Medulla oblongata (tissue), 1 donor: ENCODE data around the gene BLM.
"Not testable (repeated sequence)": the region's sequence is repeated elsewhere in the genome, so short reads cannot be mapped to it uniquely, and the experiment has no call there.

Experiments used
- DNase-seq: peaks from one replicate; pipeline ENCODE4 v3.0.0-alpha.2; 2015; ENCODE audit errors: extremely low spot score

Gene BLM

DNA sequence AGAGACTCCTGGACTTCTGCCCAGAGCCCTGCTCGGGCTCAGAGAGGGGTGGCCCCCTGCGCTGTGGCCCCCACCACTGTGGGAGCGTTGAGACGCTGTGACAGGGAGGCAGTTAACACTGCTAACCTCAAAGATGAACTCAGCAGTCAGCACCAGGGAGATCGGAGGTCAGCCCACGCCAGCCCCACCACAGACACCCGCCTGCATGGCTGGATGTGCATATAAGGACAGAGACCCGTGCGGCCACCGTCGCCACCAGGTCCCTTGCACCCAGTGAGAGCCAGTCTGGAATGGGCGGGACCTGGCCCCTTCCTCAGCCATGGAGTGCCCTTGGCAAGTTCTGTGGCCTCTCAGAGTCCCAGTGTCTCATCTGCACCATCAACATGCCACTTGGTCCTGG lies 102.7 kb downstream of the BLM start:
- no peak for DNase-seq

DNA sequence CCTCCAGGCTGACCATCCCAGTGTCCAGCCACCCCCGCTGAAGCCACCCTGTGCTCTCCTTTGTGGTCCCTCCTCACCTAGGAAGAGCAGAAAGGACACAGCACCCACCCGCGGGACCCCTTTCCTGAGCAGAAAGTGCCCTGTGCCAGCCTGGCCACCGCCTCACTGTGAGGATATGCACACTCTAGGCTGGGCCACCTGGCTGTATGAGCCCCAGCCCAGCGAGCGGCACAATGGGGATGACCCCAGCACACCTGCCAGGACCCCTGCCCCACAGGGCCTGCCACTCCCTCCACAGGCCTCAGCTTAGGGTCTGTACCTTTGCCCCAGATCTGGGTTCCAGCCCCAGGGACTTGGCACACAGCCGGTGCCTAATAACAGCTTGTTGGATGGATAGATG lies 103.3 kb downstream of the BLM start:
- no peak for DNase-seq

DNA sequence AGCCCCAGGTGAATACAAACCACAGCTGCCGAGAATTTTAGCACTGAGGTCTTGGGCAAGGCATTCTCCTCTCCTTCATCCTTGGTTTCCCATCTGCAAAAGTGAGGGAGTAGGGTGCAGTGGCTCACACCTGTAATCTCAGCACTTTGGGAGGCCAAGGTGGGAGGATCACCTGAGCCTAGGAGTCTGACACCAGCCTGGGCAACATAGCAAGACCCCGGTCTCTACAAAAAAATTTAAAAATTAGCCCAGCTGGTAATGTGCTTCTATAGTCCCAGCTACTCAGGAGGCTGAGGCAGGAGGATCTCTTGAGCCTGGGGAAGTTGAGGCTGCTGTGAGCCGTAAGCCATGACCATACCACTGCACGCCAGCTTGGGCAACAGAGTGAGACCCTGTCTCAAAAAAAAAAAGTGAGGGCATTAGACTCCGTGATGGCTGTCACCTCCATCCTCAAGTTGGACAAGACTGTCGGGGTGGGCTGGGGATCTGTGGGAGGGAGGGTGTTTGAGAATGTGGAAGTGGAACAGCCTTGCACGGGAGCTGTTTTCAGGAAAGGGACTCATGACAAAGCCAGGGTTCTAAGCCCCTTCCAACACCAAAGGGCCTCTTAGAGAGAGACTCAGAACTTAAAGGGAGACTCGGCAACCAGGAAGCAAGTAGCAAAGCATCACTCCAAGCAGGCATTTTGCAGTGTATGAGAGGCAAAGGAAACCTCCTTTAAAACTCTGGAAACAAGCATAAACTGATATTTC lies 105.2 kb downstream of the BLM start:
- no peak for DNase-seq

DNA sequence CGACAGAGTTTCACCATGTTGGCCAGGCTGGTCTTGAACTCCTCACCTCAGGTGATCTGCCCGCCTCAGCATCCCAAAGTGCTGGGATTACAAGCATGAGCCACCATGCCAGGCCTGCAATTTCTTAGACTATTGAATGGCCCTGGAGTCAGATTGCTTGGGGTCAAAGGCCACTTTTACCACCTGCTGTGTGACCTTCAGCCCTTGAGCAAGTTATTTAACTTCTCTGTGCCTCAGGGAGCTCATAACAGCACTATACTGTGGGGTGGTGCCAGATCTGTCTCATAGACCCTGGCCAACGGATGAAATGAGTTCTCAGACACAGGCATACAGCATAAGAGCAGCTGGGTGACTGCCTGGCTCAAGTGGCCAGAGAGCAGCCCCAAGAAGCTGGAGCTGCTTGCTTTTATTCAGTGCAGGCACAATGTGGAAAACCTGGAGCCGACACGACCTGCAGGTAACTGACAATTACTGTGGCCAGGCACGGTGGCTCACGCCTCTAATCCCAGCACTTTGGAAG lies 106.4 kb downstream of the BLM start:
- no peak for DNase-seq

DNA sequence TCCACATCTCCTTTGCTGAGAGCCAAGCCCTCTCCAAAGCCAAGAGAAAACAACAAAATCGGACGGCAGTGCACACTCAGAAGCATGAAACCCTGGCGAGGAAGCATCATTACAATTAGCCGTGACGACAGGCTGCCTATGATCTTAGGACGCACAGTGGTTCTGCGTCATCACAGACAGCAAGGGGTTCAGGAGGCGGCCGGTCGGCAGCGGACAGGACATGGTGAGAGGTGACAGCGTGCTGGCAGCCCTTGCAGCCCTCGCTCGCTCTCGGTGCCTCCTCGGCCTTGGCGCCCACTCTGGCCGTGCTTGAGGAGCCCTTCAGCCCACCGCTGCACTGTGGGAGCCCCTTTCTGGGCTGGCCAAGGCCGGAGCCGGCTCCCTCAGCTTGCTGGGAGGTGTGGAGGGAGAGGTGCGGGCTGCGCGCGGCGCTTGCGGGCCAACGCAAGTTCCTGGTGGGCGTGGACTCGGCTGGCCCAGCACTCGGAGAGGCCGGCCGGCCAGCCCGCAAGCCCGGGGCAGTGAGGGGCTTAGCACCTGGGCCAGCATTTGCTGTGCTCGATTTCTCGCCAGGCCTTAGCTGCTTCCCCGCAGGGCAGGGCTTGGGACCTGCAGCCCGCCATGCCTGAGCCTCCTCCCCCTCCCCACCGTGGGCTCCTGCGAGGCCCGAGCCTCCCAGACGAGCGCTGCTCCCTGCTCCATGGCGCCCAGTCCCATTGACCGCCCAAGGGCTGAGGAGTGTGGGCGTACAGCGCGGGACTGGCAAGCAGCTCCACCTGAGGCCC lies 108.2 kb downstream of the BLM start:
- DNase-seq, result not testable (repeated sequence)

DNA sequence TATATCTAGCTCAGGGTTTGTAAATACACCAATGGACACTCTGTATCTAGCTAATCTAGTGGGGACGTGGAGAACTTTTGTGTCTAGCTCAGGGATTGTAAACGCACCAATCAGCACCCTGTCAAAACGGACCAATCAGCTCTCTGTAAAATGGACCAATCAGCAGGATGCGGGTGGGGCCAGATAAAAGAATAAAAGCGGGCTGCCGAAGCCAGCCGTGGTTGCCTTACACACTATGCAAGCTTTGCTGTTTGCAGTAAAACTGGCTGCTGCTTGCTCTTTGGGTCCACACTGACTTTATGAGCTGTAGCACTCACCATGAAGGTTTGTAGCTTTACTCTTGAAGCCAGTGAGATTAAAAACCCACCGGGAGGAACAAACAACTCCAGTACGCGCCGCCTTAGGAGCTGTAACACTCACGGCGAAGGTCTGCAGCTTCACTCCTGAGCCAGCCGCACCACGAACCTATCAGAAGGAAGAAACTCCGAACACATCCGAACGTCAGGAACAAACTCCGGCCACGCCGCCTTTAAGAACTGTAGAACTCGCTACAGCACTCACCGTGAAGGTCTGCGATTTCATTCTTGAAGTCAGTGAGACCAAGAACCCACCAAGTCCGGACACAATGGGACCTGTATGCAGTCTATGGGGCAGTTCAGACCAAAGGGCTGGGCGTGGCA lies 109.2 kb downstream of the BLM start:
- DNase-seq, result not testable (repeated sequence)

DNA sequence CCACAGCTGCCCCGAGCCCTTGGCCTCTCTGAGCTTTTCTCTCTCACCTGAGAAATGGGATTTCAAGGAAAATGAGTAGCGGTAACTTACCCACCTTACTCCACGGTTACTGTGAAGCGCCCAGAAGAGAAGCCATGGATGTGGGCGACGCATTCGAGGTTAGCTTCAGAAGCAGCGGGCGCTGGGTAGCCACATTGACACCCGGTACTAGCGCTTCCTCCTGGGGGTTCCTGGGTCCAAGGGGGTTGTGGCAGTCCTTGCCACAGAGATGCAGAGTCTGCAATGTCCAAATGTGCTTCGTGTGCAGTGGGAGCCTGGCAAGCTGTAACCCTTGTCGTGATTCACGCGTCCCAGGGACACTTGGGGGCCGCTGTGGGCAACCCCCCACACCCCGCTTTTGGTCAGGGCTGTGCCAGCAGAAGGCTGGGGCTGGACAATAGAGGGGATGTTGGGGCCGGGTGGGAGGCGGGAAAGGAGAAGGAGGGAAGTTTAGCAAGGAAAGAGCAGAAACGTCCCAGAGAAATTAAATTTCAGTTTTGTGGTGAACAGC lies 109.8 kb downstream of the BLM start:
- no peak for DNase-seq

DNA sequence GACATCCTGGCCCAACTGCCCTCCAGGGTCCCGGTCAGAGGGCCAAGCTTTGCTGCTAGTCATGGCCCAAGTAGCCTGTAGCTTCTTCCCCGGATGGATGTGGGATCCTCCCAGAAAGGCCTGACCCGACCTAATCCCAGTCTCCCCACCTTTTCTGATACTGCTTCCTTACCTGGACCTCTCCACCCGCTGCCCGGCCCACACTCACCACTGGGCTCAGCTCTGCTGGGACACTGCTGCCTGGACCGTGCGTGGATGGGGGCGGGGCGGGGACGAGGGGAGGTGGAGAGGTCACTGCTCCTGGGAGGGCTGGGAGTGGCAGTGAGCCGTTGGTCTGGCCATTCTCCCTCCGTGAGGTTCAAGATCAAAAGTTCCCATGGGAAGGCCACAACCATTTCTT lies 111.0 kb downstream of the BLM start:
- DNase-seq, result no peak

DNA sequence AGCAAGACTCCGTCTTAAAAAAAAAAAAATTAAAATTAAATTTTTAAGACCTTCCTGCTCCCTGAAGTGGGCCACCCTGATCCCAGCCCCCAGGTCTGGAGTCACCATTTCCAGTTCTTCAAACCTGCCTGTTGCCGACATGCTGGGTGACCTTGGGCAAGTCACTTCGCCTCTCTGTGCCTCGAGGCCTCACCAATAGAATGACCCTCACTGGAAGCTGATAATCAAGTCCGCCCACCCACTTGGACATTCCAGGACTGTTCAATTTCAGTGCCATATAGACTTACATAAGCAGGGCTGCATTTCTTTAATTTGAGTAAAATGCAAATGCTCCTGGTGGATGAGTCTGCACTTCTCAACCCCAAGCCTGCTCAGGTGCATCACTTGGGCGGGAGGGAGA lies 112.0 kb downstream of the BLM start:
- no peak for DNase-seq

DNA sequence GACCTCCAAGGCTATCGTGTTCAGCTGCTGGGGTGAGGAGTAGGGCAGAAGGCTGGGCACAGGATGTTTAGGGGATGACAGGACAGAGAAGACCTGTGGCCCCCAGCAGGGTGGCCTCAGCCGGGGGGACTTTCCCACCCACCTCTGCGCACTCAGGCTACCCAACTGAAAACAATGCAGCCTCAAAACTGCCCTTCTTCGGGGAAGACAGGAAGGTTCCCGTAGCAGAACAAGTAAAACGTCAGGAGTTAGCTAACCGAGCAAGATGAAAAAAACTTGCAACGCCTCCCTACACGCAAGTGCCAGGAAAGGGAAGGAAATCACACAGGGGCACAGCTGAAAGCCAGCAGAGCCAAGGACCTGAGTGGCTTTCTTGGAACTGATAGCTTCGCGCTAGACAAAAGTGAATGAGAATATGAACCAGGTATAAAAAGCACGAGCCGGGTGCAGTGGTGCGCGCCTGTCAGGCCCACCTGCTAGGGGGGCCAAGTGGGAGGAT lies 112.8 kb downstream of the BLM start:
- peak; percentile 44 for DNase-seq

DNA sequence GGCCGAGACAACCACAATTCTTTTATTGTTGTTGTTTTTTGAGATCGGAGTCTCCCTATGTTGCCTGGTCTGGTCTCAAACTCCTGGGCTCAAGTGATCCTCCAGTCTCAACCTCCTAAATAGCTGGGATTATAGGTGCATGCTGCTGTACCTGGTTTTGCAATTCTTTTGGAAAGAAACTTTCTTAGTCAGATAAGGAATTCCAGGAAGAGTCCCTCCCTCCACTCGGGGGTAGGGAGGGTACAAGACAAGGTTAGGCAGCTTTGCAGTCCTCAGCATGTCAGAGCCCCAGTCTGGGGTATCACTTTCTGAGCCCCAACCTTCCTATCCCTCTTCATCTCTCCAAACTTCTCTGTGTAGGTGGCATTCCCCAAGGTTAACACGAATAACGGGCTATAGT lies 117.5 kb downstream of the BLM start:
- no peak for DNase-seq

DNA sequence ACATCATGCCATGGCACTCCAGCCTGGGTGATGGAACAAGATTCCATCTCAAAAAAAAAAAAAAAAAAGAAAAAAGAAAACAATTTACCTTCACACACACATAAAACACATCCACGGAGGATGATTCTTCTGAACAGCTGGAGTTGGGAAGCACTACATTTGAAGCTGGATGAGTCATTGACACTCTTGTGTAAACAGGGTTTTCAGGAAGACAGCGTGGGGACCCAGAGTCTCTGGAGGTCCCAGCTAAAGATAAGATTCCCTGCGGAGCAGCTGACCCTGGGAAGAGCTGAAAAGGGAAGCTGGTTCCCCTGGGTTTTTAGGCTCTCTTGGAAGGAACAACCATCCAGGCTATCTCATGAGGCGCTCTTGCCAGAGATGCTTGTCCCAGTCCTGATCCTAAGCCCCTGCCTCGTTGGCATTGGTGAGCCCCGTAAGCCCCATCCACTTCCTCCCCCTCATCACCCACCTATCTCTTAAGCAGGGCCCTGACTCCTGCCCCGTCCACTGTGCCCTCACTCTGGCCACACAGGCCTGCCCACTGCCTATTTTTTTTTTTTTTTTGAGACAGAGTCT lies 119.2 kb downstream of the BLM start:
- DNase-seq, result no peak

DNA sequence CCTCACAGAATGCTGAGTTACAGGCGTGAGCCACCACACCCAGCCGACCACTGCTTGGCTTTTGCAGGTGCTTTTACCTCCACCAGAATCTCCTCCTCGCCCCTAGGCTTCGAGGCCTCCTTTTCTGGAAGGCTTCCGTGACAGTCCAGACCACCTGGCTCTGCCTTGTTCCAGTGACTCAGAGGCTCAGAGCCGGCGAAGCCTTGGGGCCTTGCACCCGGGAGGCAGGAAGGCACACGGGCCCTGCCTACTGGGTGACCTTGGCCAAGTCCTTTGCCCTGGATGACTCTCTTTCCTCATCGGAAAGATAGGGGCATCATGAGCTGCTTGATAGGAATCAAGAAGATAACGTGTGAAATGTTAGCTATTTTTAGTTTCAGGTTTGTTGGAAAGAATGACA lies 119.9 kb downstream of the BLM start:
- DNase-seq, result no peak

DNA sequence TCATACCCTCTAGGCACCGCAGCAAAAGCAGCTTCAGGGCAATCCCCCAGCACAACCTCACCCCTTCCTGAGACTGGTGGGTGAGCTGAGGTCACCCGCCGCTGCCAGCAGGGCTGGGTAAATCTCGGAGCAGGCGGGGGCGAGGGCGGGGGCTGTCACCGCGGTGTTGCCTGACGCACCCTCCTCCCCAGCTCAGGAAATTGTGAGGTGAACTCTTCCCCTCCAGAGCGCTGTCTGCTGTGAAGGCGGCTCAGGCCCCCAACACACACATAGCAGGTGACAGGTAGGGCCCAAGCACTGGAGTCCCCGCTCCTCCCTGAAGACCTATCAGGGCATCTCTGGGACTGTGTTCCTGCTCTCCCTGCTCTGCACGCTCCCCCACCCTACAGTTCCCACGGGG lies 121.0 kb downstream of the BLM start:
- DNase-seq, result no peak

DNA sequence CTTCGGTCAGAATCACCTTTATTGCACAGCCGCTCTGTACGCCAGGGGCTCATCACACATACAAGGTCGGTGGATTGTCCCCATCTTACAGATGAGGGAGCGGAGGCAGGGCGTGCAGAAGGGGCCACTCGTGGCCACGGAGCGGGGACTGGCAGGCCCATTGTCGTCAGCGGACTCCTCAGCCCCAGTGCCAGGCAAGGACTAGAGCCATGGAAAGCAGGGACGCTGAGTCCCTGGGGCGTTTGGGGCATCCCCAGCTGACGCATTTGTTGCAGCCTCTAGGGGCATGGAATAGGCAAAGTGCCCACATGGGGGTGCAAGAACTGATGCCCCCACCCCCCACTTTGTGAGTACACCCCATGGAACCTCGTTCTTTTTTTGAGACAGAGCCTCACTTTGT lies 121.4 kb downstream of the BLM start:
- DNase-seq, result no peak

DNA sequence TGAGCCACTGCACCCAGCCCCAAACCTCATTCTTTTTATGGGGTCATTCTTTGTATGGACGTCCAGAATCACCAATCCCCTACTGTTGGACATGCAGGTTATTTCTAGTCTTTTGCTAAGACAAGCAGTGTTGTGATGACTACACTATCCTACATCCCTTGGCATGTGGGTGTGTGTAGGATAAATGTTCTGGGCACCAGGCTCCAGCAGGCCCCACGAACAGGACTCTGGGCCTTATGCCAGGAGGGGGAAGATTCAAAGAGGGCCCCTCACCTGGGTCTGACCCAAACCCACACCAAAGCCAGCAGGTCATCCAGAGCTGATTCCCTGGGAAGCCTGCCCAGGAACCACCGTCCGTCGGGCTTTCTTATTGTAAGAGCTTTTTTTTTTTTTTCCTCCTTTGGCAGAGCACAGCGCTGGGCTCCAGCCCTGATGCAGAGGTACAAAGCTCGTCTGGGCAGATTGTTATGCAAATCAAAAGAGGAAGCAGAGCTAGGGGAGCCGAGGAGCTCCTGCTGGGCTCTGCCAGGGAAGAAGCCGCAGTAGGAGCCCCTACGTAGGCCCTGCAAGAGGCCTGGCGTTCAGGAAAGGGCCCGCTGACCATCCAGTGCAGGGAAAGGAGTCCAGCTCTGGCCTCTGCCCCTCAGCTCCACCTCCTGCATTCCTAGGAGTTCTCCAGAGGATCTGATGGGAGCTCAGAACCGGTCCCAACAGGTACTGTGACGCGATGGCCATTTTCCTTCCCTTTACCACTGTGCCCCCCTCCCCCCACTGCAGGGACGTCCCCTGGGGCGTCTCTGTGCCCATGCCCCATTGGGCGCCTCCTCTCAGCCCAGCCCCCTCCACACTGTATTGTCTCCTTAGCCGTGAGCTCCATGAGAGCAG lies 122.3 kb downstream of the BLM start:
- DNase-seq, result peak; percentile 38

DNA sequence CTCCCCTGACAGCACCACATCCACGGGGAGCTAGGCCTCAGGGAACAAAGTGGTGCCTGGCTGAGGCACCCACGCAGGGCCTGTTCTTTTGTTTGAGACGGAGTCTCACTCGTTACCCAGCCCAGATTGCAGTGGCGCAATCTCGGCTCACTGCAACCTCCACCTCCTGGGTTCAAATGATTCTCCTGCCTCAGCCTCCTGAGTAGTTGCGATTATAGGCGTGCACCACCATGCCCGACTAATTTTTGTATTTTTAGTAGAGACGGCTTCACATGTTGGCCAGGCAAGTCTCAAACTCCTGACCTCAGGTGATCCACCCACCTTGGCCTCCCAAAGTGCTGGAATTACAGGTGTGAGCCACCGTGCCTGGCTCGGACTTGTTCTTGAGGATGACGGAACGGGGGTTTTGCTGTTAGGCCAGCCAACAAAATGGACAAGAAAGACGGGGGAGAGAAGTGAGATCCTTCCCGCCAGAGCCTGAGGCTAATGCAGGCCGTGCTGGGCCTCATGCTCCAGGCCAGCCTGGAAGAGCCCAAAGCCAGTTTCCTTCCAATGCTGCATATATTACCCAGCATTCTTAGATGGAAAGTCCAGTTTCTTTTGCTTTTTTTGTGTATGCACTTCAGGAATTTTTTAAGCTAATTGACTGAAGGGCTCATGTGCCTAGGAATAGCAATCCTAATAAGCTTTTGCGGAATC lies 123.2 kb downstream of the BLM start:
- DNase-seq, result peak; percentile 15

DNA sequence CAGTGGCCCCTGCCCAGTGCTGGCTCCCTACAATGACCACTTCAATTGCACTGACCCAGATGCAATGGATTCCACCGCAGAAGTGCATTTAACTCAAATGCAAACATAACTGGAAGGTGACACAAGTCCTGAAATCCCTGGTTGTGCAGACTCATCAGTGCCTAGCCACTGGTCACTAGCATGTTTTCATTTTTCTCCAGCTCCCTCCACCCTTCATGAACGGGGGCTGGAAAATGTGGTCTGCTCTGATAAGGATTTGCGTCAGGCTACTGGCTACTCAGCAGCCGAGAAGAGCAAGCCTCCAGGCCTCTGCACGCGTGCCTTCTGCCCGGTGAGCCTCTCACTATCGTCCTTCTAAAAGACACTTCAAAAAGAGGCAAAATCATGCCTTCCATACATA lies 123.8 kb downstream of the BLM start:
- DNase-seq, result no peak

DNA sequence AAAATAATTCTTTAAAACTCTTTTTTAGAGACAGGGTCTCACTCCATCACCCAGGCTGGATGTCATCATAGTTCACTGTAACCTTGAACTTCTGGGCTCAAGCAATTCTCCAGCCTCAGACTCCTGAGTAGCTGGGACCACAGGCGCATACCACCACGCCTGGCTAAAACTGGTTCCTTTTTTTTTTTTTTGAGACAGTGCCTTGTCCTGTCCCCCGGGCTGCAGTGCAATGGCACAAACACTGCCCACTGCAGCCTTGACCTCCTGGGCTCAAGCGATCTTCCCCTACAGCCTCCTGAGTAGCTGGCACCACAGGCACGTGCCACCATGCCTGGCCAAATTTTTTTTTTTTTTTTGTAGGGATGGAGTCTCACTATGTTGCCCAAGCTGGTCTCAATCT lies 127.5 kb downstream of the BLM start:
- DNase-seq, result no peak
